Lower lobe of right lung (tissue), 2 donors: Measurements from ENCODE around the gene PSAP. TPM values are rescaled to one million over a fixed set of nuclear protein-coding genes. Genes with fewer than 3 reads are reported as not detected.
A peak's percentile ranks its signal among the peaks of the same experiment; 100 is the strongest.
"Not testable (repeated sequence)": the region's sequence is repeated elsewhere in the genome, so short reads cannot be mapped to it uniquely, and the experiment has no call there.

Source experiments
- ATAC-seq, 2 donors: fragments of 200-7000 bp; cut with Tn5 transposase; one replicate each; pipeline ENCODE4 v1.9.1; 2020 to 2022; ENCODE audit warnings: mild to moderate bottlenecking in 2 of 2, moderate library complexity in 2 of 2
- DNase-seq: peaks from one replicate; pipeline ENCODE4 v3.0.0-alpha.2; 2020
- H3K27ac ChIP-seq: fragments of 200-600 bp; one replicate; pipeline ENCODE4 v1.8.0; 2022
- H3K27me3 ChIP-seq: fragments of 200-600 bp; one replicate; pipeline ENCODE4 v1.8.0; 2022; ENCODE audit warnings: low read depth
- H3K36me3 ChIP-seq: fragments of 200-600 bp; one replicate; pipeline ENCODE4 v1.8.0; 2022; ENCODE audit warnings: mild to moderate bottlenecking
- H3K4me1 ChIP-seq: fragments of 200-600 bp; one replicate; pipeline ENCODE4 v1.8.0; 2022
- H3K4me3 ChIP-seq: fragments of 200-600 bp; one replicate; pipeline ENCODE4 v1.8.0; 2022; ENCODE audit warnings: mild to moderate bottlenecking
- H3K9me3 ChIP-seq: fragments of 200-600 bp; one replicate; pipeline ENCODE4 v1.8.0; 2022
- intact Hi-C: fragments of 100-400 bp; cut with DNase I; formaldehyde crosslinking; loops from one replicate; pipeline ENCODE4 v1.11.0; 2022
- long read RNA-seq: library from polyadenylated mRNA; unstranded; transcript quantifications from one replicate; pipeline ENCODE4 v2.0.0, GENCODE V29; 2021
- total RNA-seq: library from RNA; stranded (reverse); fragmentation: NEBNext Ultra II Directional; extraction: Animal tissue kit (Norgen Biotek cat#: 25700); gene quantifications from one replicate; pipeline ENCODE4 v1.2.1, GENCODE V29; 2021
- TF ChIP-seq, protein P1 (sequence below): fragments of 200-600 bp; IDR thresholded peaks from one replicate; pipeline ENCODE4 v1.8.0; 2022; ENCODE audit warnings: antibody characterized with exemption, mild to moderate bottlenecking
- donor health status: DM: no; HTN: yes; CAD: no; lungs with severe emphysema.

PSAP gene
- 2,019 TPM for total RNA-seq
- long read RNA-seq, transcript PSAP-202 (14 exons, 2,872 nt), result major isoform, 3,255 of 4,938 reads
- long read RNA-seq, transcript PSAP-201 (14 exons, 2,830 nt), result minor isoform, 5 of 4,938 reads
- long read RNA-seq, partial matches to known transcripts, result 1,111 of 4,938 reads
- long read RNA-seq, other reads (novel, unspliced or antisense), result 566 of 4,938 reads

DNA sequence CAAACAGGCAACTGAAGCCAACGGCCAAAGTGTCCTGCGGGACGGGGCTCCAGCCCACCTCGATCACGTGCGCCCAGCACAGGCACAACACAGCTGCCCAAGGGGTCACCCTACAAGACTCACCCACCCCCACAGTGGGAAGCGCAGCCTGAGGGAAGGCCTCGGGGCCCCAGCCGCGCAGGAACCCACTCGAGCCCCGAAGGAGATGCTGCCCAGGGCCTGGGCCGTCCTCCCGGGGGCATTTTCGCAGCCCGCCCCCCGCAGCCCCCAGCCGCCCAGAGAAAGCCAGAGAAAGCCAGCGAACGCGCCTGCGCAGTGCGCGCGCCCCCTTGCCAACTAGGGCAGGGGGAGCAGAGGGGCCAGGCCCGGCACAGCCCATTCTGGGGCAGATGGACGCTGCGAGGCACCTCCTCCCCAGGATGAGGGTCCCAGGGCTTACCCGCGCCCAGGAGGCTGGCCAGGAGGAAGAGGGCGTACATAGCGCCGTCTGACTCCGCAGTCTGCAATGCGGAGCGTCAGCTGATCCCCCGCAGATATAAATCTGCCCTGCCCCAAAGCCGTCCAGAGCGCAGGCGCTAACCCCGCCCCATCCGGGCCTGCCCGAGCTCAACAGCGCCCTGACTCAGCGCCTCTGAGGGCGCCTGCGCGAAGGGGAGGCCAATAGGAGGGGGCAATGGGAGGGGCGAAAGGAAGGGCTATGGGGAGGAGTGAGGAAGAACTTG is at the start of gene PSAP:
Gene PSAP (minus strand): TSS at position 509 of the 722 bp plus-strand sequence. CDS start 30 bp downstream, at position 479.
- intact Hi-C loops, result no loop called here
- Histone ChIP-seq H3K4me1 (peaks cover 55% of the 10 kb centered on the region), H3K36me3 (no peaks in the 10 kb centered on the region), H3K9me3 (no peaks in the 10 kb centered on the region), H3K27me3 (no peaks in the 10 kb centered on the region), H3K4me3 (peak within 1 kb of the TSS; percentile 99), H3K27ac (peak within 1 kb of the TSS; percentile 98)
- DNase-seq (peak; percentile 99), ATAC-seq (peak; percentile 99)
- TF ChIP-seq, protein P1, sequence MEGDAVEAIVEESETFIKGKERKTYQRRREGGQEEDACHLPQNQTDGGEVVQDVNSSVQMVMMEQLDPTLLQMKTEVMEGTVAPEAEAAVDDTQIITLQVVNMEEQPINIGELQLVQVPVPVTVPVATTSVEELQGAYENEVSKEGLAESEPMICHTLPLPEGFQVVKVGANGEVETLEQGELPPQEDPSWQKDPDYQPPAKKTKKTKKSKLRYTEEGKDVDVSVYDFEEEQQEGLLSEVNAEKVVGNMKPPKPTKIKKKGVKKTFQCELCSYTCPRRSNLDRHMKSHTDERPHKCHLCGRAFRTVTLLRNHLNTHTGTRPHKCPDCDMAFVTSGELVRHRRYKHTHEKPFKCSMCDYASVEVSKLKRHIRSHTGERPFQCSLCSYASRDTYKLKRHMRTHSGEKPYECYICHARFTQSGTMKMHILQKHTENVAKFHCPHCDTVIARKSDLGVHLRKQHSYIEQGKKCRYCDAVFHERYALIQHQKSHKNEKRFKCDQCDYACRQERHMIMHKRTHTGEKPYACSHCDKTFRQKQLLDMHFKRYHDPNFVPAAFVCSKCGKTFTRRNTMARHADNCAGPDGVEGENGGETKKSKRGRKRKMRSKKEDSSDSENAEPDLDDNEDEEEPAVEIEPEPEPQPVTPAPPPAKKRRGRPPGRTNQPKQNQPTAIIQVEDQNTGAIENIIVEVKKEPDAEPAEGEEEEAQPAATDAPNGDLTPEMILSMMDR, result no peak

DNA sequence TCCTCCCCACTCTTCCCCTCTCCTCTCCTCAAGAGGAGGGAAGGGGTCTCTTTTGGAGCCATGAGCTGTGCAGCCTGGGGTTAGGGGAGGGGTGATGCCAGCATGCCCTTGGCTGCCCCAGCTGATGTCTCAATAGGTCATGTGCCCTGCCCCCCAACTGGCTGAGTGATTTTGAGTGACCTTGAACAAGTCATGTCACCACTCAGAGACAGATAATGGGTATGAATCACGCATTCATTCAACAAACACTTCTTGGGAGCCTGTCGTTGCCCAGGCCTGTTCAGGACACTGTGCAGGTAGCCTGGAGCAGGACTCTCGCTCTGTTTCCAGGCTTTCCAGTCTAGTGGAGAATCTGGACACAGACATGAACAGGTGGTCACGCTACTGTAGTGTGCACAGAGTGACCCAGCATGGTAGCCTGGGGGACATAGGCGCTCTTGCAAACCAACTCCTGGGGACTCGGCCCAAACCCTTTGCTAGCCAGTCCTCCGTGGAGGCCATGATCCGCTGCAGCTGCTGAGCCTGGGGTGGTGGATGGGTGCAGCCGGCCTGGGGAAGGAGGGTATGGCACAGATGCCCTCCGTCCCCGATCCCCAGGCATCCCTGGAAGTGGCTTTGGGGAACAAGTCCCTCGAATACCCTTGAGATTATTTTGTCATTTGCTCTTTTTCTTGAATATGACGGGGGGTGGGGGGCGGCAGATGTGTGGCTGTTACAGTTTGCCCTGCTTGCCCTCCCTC is 49.6 kb upstream of the PSAP start:
- no peak for ATAC-seq
- Histone ChIP-seq H3K27me3 (no peaks in the 10 kb centered on the region), H3K27ac (no peak overlapping the region), H3K4me1 (peaks cover 10% of the 10 kb centered on the region), H3K36me3 (no peaks in the 10 kb centered on the region), H3K4me3 (no peak overlapping the region), H3K9me3 (no peaks in the 10 kb centered on the region)
- intact Hi-C loops, result no loop called here
- no peak for DNase-seq
- TF ChIP-seq, protein P1, result no peak

DNA sequence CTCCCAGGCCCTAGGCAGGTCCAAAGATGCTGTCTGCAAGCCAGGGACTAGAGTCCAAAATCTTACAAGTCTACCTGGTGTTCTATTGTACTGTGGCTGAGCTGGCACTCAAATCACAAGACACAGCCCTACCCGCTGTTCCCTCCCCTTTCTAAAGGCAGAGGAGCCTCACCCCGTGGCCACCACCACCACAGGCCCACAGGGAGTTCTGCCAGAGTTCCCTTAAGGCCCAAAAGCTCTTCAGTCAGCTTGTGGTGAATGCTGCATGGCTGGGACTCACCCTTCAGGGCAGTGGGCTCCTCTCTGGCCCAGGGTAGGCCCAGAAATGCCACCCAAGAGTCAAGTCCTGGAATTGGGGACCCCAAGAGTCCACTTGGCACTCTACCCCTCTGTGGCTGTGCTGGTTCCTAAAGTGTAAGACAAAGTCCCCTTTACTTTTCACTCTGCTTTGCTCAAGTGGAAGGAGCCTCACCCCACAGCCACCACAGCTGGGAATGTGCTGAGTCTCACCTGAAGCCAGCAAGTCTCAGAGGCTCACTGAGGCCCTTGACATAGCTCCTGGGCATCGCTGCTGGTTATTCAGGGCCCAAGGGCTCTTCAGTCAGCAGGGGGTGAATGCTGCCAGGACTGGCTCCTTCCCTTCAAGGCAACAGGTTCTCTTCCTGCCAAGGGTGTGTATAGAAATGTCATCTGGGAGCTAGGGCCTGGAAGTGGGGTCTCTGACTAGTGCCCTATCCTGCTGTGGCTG is 48.8 kb upstream of the PSAP start:
- DNase-seq (peak; percentile 78), ATAC-seq (peak; percentile 83 to 85)
- H3K27me3 ChIP-seq, result no peaks in the 10 kb centered on the region
- H3K9me3 ChIP-seq, result no peaks in the 10 kb centered on the region
- TF ChIP-seq, protein P1, result no peak
- intact Hi-C loops, result no loop called here
- H3K4me1 ChIP-seq, result peaks cover 10% of the 10 kb centered on the region
- H3K36me3 ChIP-seq, result no peaks in the 10 kb centered on the region
- peak overlapping the region; percentile 74 for H3K27ac ChIP-seq
- H3K4me3 ChIP-seq, result no peak overlapping the region

DNA sequence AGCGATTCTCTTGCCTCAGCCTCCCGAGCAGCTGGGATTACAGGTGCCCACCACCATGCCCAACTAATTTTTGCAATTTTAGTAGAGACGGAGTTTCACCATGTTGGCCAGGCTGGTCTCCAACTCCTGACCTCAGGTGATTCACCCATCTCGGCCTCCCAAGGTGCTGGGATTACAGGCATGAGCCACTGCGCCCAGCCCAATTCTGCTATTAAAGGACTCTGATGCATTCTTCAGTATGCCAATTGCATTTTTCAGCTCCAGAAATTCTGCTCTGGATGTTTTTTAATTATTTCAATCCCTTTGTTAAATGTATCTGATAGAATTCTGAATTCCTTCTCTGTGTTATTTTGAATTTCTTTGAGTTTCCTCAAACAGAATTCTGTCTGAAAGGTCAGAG is 47.3 kb upstream of the PSAP start:
- H3K9me3 ChIP-seq, H3K4me3 ChIP-seq, H3K27me3 ChIP-seq, DNase-seq, ATAC-seq, intact Hi-C loops, H3K36me3 ChIP-seq, H3K27ac ChIP-seq: not testable (repeated sequence)
- H3K4me1 ChIP-seq, result peaks cover 10% of the 10 kb centered on the region

DNA sequence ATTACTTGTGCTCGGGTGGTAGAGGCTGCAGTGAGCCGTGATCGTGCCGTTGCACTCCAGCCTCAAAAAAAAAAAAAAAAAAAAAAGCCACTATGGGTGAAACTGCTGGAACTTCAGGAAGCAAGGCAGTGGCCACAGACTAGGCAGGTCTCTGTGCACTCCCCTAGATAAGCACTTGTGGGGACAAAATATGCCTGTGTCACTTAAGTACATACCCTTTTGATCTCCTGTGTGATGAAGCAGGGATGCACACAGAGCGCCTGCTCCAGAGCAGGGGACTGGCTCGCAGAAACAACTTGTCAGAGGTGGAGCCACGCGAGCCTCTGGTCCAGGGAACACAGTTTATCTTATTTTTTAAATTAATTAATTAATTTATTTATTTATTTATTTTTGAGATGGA is 42.9 kb upstream of the PSAP start:
- intact Hi-C loops, result no loop called here
- Histone ChIP-seq H3K36me3 (no peaks in the 10 kb centered on the region), H3K27me3 (no peaks in the 10 kb centered on the region), H3K4me3 (no peak overlapping the region), H3K4me1 (peaks cover 32% of the 10 kb centered on the region), H3K27ac (no peak overlapping the region), H3K9me3 (no peaks in the 10 kb centered on the region)
- DNase-seq, result no peak
- ATAC-seq, result no peak
- TF ChIP-seq, protein P1, result no peak
